Common myeloid progenitor, CD34-positive (primary cell): Measurements from ENCODE around the gene RNF225.
"Not testable (repeated sequence)": the region's sequence is repeated elsewhere in the genome, so short reads cannot be mapped to it uniquely, and the experiment has no call there.

ENCODE experiments used
- CTCF ChIA-PET: fragments of 350-600 bp; sonication (Branson Sonifier 250); formaldehyde crosslinking; loops from one replicate; lab custom pipeline; 2021; ENCODE audit warnings: antibody characterized with exemption; lab: Charles Lee
- POLR2A ChIA-PET: fragments of 350-600 bp; sonication (Branson Sonifier 250); formaldehyde crosslinking; loops from one replicate; lab custom pipeline; 2021; ENCODE audit warnings: antibody characterized with exemption; lab: Charles Lee
- DNase-seq, 3 donors: peaks; one replicate each; pipeline versions ENCODE4 v3.0.0 to v3.0.0-alpha.2; 2013
- H3K27ac ChIP-seq, 2 experiments: 1 replicate in 1 of 2; 2 replicates in 1 of 2; pipeline ENCODE4 v1.7.0; 2013; ENCODE audit warnings: inconsistent platforms in 2 of 2, low read length in 2 of 2, mild to moderate bottlenecking in 2 of 2, low read depth in 1 of 2, moderate library complexity in 1 of 2; ENCODE audit not compliant: severe bottlenecking in 2 of 2, insufficient read depth in 1 of 2, poor library complexity in 1 of 2
- H3K27me3 ChIP-seq, 5 experiments: replicated peaks in 2 of 5; 1 replicate in 3 of 5; 2 replicates in 2 of 5; pipeline versions ENCODE4 v1.6.1 to v1.7.0; 2013; ENCODE audit warnings: low read length in 4 of 5, mild to moderate bottlenecking in 2 of 5, moderate library complexity in 2 of 5, inconsistent platforms in 1 of 5; ENCODE audit not compliant: insufficient read depth in 5 of 5, control insufficient read depth in 4 of 5
- H3K36me3 ChIP-seq, 4 experiments: 1 replicate in 2 of 4; 2 replicates in 2 of 4; pipeline versions ENCODE4 v1.6.1 to v1.7.0; 2013; ENCODE audit warnings: low read length in 3 of 4, control low read depth in 1 of 4, mild to moderate bottlenecking in 1 of 4; ENCODE audit not compliant: control insufficient read depth in 4 of 4, insufficient read depth in 4 of 4
- H3K4me1 ChIP-seq, 4 experiments: 1 replicate in 3 of 4; 2 replicates in 1 of 4; pipeline versions ENCODE4 v1.6.1 to v1.7.1; 2013; ENCODE audit warnings: low read length in 3 of 4, mild to moderate bottlenecking in 3 of 4, control low read depth in 1 of 4, inconsistent platforms in 1 of 4, moderate library complexity in 1 of 4; ENCODE audit not compliant: control insufficient read depth in 4 of 4, insufficient read depth in 4 of 4; ENCODE audit errors: control extremely low read depth in 1 of 4
- H3K4me3 ChIP-seq, 7 experiments: 1 replicate in 4 of 7; 2 replicates in 3 of 7; pipeline versions ENCODE4 v1.5.1 to v1.7.0; 2013; ENCODE audit warnings: mild to moderate bottlenecking in 7 of 7, low read length in 6 of 7, moderate library complexity in 6 of 7, inconsistent platforms in 2 of 7, low read depth in 2 of 7, control low read depth in 1 of 7; ENCODE audit not compliant: insufficient read depth in 4 of 7, control insufficient read depth in 1 of 7; ENCODE audit errors: extremely low read depth in 1 of 7
- H3K9me3 ChIP-seq, 5 experiments: 1 replicate in 4 of 5; 2 replicates in 1 of 5; pipeline versions ENCODE4 v1.6.1 to v1.7.1; 2013; ENCODE audit warnings: low read length in 4 of 5, mild to moderate bottlenecking in 2 of 5, inconsistent platforms in 1 of 5, low read depth in 1 of 5, moderate library complexity in 1 of 5; ENCODE audit not compliant: control insufficient read depth in 4 of 5, insufficient read depth in 2 of 5; ENCODE audit errors: control extremely low read depth in 1 of 5
- WGBS: methylation state at CpG from one replicate; pipeline ENCODE4 v1.1.5; 2013; ENCODE audit not compliant: insufficient coverage; 5-methylcytosine and 5-hydroxymethylcytosine counted together

RNF225 gene

GRCh38 chr19:58434217-58434616 lies 38.8 kb downstream of the RNF225 start:
- Histone ChIP-seq H3K4me3 (peak overlapping the region in 1 of 7 experiments; percentile 22), H3K4me1 (peaks cover 0 to 5% (median 2%) of the 10 kb centered on the region in 4 experiments), H3K36me3 (peaks cover 28 to 76% (median 55%) of the 10 kb centered on the region in 4 experiments), H3K27me3 (no peaks in the 10 kb centered on the region), H3K27ac (no peak overlapping the region), H3K9me3 (peaks cover 12 to 90% (median 78%) of the 10 kb centered on the region in 5 experiments)
- ChIA-PET CTCF (interaction anchor here (0.7 to 1.3 kb wide), 3 partner anchors 8 to 147 kb away, joined by 3 to 4 read pairs (median 3); no protein-coding TSS in a partner anchor), POLR2A (no interaction called here)
- peak in 1 of 3 donors; percentile 40 for DNase-seq
- 100% methylated on average over 1 of the region's 2 CpGs for WGBS

GRCh38 chr19:58439576-58440554 lies 44.4 kb downstream of the RNF225 start, which contains the start of gene ZNF132:
Gene ZNF132 (minus strand): TSS chr19:58440153. CDS start chr19:58439821, 332 bp downstream.
- H3K27ac ChIP-seq = peak within 1 kb of the TSS; percentile 87 to 93
- peaks cover 12 to 31% (median 24%) of the 10 kb centered on the region in 4 experiments for H3K36me3 ChIP-seq
- ChIA-PET CTCF (no interaction called here), POLR2A (interaction anchor here (0.7 to 1.2 kb wide), 3 partner anchors 11 to 115 kb away, joined by 3 to 5 read pairs (median 4); partner anchors contain the start of genes CHMP2A and ZNF324B)
- peaks cover 0 to 2% (median 0%) of the 10 kb centered on the region in 5 experiments for H3K27me3 ChIP-seq
- 7% methylated on average over 58 of the region's 59 CpGs for WGBS
- peaks cover 0 to 19% (median 15%) of the 10 kb centered on the region in 4 experiments for H3K4me1 ChIP-seq
- peaks cover 0 to 51% (median 31%) of the 10 kb centered on the region in 5 experiments for H3K9me3 ChIP-seq
- peak; percentile 100 for DNase-seq
- H3K4me3 ChIP-seq = peak within 1 kb of the TSS; percentile 49 to 87 (median 78)

GRCh38 chr19:58440556-58440955 lies 45.1 kb downstream of the RNF225 start:
- peaks cover 8 to 24% (median 18%) of the 10 kb centered on the region in 4 experiments for H3K36me3 ChIP-seq
- ChIA-PET POLR2A (interaction anchor here (1.2 kb wide), 1 partner anchor 11 kb away, joined by 5 read pairs; the partner anchor contains the start of gene ZNF324B), CTCF (no interaction called here)
- peak overlapping the region; percentile 44 to 87 (median 78) for H3K4me3 ChIP-seq
- DNase-seq = no peak
- WGBS = 18% methylated on average over 30 of the region's 31 CpGs
- H3K27ac ChIP-seq = peak overlapping the region; percentile 67 to 93
- H3K27me3 ChIP-seq = peaks cover 0 to 2% (median 0%) of the 10 kb centered on the region in 5 experiments
- peaks cover 0 to 19% (median 15%) of the 10 kb centered on the region in 4 experiments for H3K4me1 ChIP-seq
- peaks cover 0 to 44% (median 25%) of the 10 kb centered on the region in 5 experiments for H3K9me3 ChIP-seq

- not testable (repeated sequence) for H3K27ac ChIP-seq
Measured at GRCh38 chr19:58442986-58443385, 47.5 kb downstream of the RNF225 start.

More at GRCh38 chr19:58442986-58443385, 47.5 kb downstream of the RNF225 start:
- CTCF ChIA-PET = interaction anchor here (1.0 kb wide), 1 partner anchor 9 kb away, joined by 3 read pairs; no protein-coding TSS in a partner anchor
- H3K4me3 ChIP-seq, H3K36me3 ChIP-seq, POLR2A ChIA-PET, H3K27me3 ChIP-seq, DNase-seq: not testable (repeated sequence)
- 96% methylated on average over 7 of the region's 7 CpGs for WGBS
- peaks cover 0 to 28% (median 6%) of the 10 kb centered on the region in 5 experiments for H3K9me3 ChIP-seq
- peaks cover 0 to 19% (median 15%) of the 10 kb centered on the region in 4 experiments for H3K4me1 ChIP-seq
